Neural progenitor cell (in vitro differentiated cells): Measurements from ENCODE around the gene TAS2R60. TPM values are rescaled to one million over a fixed set of nuclear protein-coding genes. Genes with fewer than 3 reads are reported as not detected.

Source experiments
- DNase-seq: peaks from one replicate; pipeline ENCODE4 v3.0.0-alpha.2; 2016; ENCODE audit warnings: low spot score
- H2AFZ ChIP-seq: fragments of 200-600 bp; sonication (generic); replicated peaks from 2 replicates; pipeline ENCODE4 v1.6.1; 2016; ENCODE audit warnings: antibody characterized with exemption
- H3F3A ChIP-seq: fragments of 200-600 bp; sonication (generic); 2 replicates; pipeline ENCODE4 v1.6.1; 2016; ENCODE audit warnings: antibody characterized with exemption, low read depth
- H3K27ac ChIP-seq: fragments of 200-600 bp; sonication (generic); 2 replicates; pipeline ENCODE4 v1.5.1; 2016; ENCODE audit warnings: mild to moderate bottlenecking
- H3K27me3 ChIP-seq: fragments of 200-600 bp; sonication (generic); 2 replicates; pipeline ENCODE4 v1.6.1; 2016; ENCODE audit warnings: mild to moderate bottlenecking, moderate library complexity
- H3K36me3 ChIP-seq: fragments of 200-600 bp; sonication (generic); 2 replicates; pipeline ENCODE4 v1.5.1; 2016
- H3K4me1 ChIP-seq: fragments of 200-600 bp; sonication (generic); 2 replicates; pipeline ENCODE4 v1.6.1; 2016; ENCODE audit warnings: mixed run types
- H3K4me2 ChIP-seq: fragments of 200-600 bp; sonication (generic); 2 replicates; pipeline ENCODE4 v1.6.1; 2016
- H3K4me3 ChIP-seq: fragments of 200-600 bp; sonication (generic); 2 replicates; pipeline ENCODE4 v1.5.1; 2016
- H3K79me2 ChIP-seq: fragments of 200-600 bp; sonication (generic); 2 replicates; pipeline ENCODE4 v1.6.1; 2016; ENCODE audit warnings: low read depth
- H3K9ac ChIP-seq: fragments of 200-600 bp; sonication (generic); 2 replicates; pipeline ENCODE4 v1.6.1; 2016
- H3K9me3 ChIP-seq: fragments of 200-600 bp; sonication (generic); 2 replicates; pipeline ENCODE4 v1.5.1; 2016; ENCODE audit warnings: low read depth
- H4K20me1 ChIP-seq: fragments of 200-600 bp; sonication (generic); 2 replicates; pipeline ENCODE4 v1.6.1; 2016; ENCODE audit warnings: low read depth
- H3K27ac Mint-ChIP-seq: 3 replicates; pipeline ENCODE4 v1.8.0; 2021; ENCODE audit warnings: mixed read lengths
- H3K27me3 Mint-ChIP-seq: 2 replicates; pipeline ENCODE4 v1.8.0; 2022; ENCODE audit warnings: low read depth, mild to moderate bottlenecking, inconsistent platforms, moderate library complexity, mixed read lengths; ENCODE audit not compliant: insufficient read depth
- H3K36me3 Mint-ChIP-seq: 3 replicates; pipeline ENCODE4 v1.8.0; 2021; ENCODE audit warnings: mixed read lengths
- H3K4me1 Mint-ChIP-seq: 3 replicates; pipeline ENCODE4 v1.8.0; 2021; ENCODE audit warnings: mixed read lengths
- H3K4me3 Mint-ChIP-seq: 3 replicates; pipeline ENCODE4 v1.8.0; 2021; ENCODE audit warnings: mild to moderate bottlenecking, moderate library complexity, mixed read lengths
- H3K9me3 Mint-ChIP-seq: 3 replicates; pipeline ENCODE4 v1.8.0; 2020; ENCODE audit warnings: mixed read lengths
- CTCF ChIP-seq: fragments of 200-600 bp; sonication (generic); IDR thresholded peaks from 2 replicates; pipeline ENCODE4 v1.5.1; 2017; ENCODE audit warnings: antibody characterized with exemption, mild to moderate bottlenecking
- EZH2 ChIP-seq: fragments of 200-600 bp; sonication (generic); IDR thresholded peaks from 2 replicates; pipeline ENCODE4 v1.6.1; 2017; ENCODE audit warnings: antibody characterized with exemption, mild to moderate bottlenecking, moderate library complexity
- EZH2phosphoT487 ChIP-seq: fragments of 200-600 bp; sonication (generic); IDR thresholded peaks from 2 replicates; pipeline ENCODE4 v1.6.1; 2017; ENCODE audit warnings: antibody characterized with exemption
- total RNA-seq: library from RNA; depleted of rRNA; stranded (reverse); fragments of >200 nt; gene quantifications from 2 replicates; pipeline ENCODE4 v1.2.3, GENCODE V29; 2015; ENCODE audit warnings: low replicate concordance

The TAS2R60 gene
- total RNA-seq, 1 donor from 2014 or later = not detected

GRCh38 chr7:143408686-143409561 lies 34.3 kb upstream of the TAS2R60 start, which contains the start of gene EPHA1:
Gene EPHA1 (minus strand): TSS chr7:143408856. CDS start chr7:143408805, 51 bp downstream.
- peaks cover 6% of the 10 kb centered on the region for H3K9me3 Mint-ChIP-seq
- no peak within 1 kb of the TSS for H3K27ac ChIP-seq
- peaks cover 15% of the 10 kb centered on the region for H3K27me3 Mint-ChIP-seq
- peaks cover 9% of the 10 kb centered on the region for H3K27me3 ChIP-seq
- TF ChIP-seq CTCF (peak; percentile 48), EZH2phosphoT487 (no peak)
- H4K20me1 ChIP-seq = no peaks in the 10 kb centered on the region
- DNase-seq = peak; percentile 65
- H3K4me2 ChIP-seq = peak within 1 kb of the TSS; percentile 91
- H3K9me3 ChIP-seq = no peaks in the 10 kb centered on the region
- peaks cover 14% of the 10 kb centered on the region for H3F3A ChIP-seq
- peaks cover 24% of the 10 kb centered on the region for H3K4me1 ChIP-seq
- no peaks in the 10 kb centered on the region for H3K36me3 ChIP-seq
- H2AFZ ChIP-seq = peak within 1 kb of the TSS; percentile 92
- no peak within 1 kb of the TSS for H3K27ac Mint-ChIP-seq
- H3K9ac ChIP-seq = no peak within 1 kb of the TSS
- peak within 1 kb of the TSS; percentile 53 for H3K4me3 ChIP-seq
- peak within 1 kb of the TSS; percentile 76 for H3K4me3 Mint-ChIP-seq
- peaks cover 47% of the 10 kb centered on the region for H3K4me1 Mint-ChIP-seq
- H3K79me2 ChIP-seq = no peaks in the 10 kb centered on the region
- H3K36me3 Mint-ChIP-seq = no peaks in the 10 kb centered on the region

- Histone ChIP-seq H3K4me2 (peak overlapping the region; percentile 14), H3K4me1 (peaks cover 24% of the 10 kb centered on the region), H3K4me3 (no peak overlapping the region), H3K9ac (no peak overlapping the region), H3K36me3 (no peaks in the 10 kb centered on the region), H2AFZ (peak overlapping the region; percentile 78), H3K27me3 (peaks cover 9% of the 10 kb centered on the region), H4K20me1 (no peaks in the 10 kb centered on the region), H3K79me2 (no peaks in the 10 kb centered on the region), H3F3A (peaks cover 14% of the 10 kb centered on the region), H3K27ac (no peak overlapping the region), H3K9me3 (no peaks in the 10 kb centered on the region)
- DNase-seq = no peak
- Mint-ChIP-seq H3K27me3 (peaks cover 15% of the 10 kb centered on the region), H3K27ac (no peak overlapping the region), H3K4me1 (peaks cover 43% of the 10 kb centered on the region), H3K4me3 (peak overlapping the region; percentile 76), H3K36me3 (no peaks in the 10 kb centered on the region), H3K9me3 (peaks cover 6% of the 10 kb centered on the region)
- TF ChIP-seq CTCF (no peak), EZH2 (no peak), EZH2phosphoT487 (no peak)
These were observed 32.7 kb upstream of the TAS2R60 start for GRCh38 chr7:143410521-143411004.

- no peak overlapping the region for H3K4me3 Mint-ChIP-seq
- Histone ChIP-seq H2AFZ (no peak overlapping the region), H3K4me2 (no peak overlapping the region), H3F3A (peaks cover 9% of the 10 kb centered on the region), H3K9me3 (no peaks in the 10 kb centered on the region), H3K9ac (no peak overlapping the region), H3K4me3 (no peak overlapping the region), H3K36me3 (no peaks in the 10 kb centered on the region), H3K27me3 (peaks cover 9% of the 10 kb centered on the region), H4K20me1 (no peaks in the 10 kb centered on the region), H3K79me2 (no peaks in the 10 kb centered on the region), H3K27ac (no peak overlapping the region), H3K4me1 (peaks cover 19% of the 10 kb centered on the region)
- H3K27me3 Mint-ChIP-seq = peaks cover 14% of the 10 kb centered on the region
- peaks cover 6% of the 10 kb centered on the region for H3K9me3 Mint-ChIP-seq
- H3K36me3 Mint-ChIP-seq = no peaks in the 10 kb centered on the region
- no peak overlapping the region for H3K27ac Mint-ChIP-seq
- DNase-seq = no peak
- TF ChIP-seq CTCF = no peak
- TF ChIP-seq EZH2 = no peak
- TF ChIP-seq EZH2phosphoT487 = no peak
- H3K4me1 Mint-ChIP-seq = peaks cover 31% of the 10 kb centered on the region
These were observed 31.1 kb upstream of the TAS2R60 start for GRCh38 chr7:143411976-143412708.
